NCI-H460 (cell line): ENCODE results near the gene C19orf33. TPM values are rescaled to one million over a fixed set of nuclear protein-coding genes. Genes with fewer than 3 reads are reported as not detected.
"Not testable (repeated sequence)": the region's sequence is repeated elsewhere in the genome, so short reads cannot be mapped to it uniquely, and the experiment has no call there.

Experiments
- DNase-seq: peaks from one replicate; pipeline ENCODE4 v3.0.0-alpha.2; 2016; ENCODE audit warnings: low read depth; ENCODE audit errors: extremely low read depth
- small RNA-seq, 2 experiments: library from RNA; depleted of rRNA; stranded (forward); fragments of <200 nt; gene quantifications; one replicate each; pipeline ENCODE3, GENCODE V24; 2014
- total RNA-seq: library from RNA; depleted of rRNA; stranded (reverse); fragments of >200 nt; shearing (Covaris generic); gene quantifications from 2 replicates; pipeline ENCODE4 v1.2.3, GENCODE V29; 2014; rRNA removed

C19orf33 gene
- total RNA-seq, 1 experiment from 2014 or later = 64.5 TPM

- peak; percentile 94 for DNase-seq
These were observed 32.0 kb downstream of the C19orf33 start for GRCh38 chr19:38335949-38336637.

GRCh38 chr19:38336638-38337359 is 32.7 kb downstream of the C19orf33 start:
- DNase-seq = peak; percentile 92

- no peak for DNase-seq
These were observed 33.3 kb downstream of the C19orf33 start for GRCh38 chr19:38337360-38337653.

GRCh38 chr19:38339011-38339410 is 35.0 kb downstream of the C19orf33 start:
- not testable (repeated sequence) for DNase-seq

- DNase-seq = no peak
These were observed 36.9 kb downstream of the C19orf33 start for GRCh38 chr19:38340927-38341326.

- no peak for DNase-seq
These were observed 42.8 kb downstream of the C19orf33 start for GRCh38 chr19:38346837-38347236.

- no peak for DNase-seq
These were observed 46.8 kb downstream of the C19orf33 start for GRCh38 chr19:38350883-38351282.

- no peak for DNase-seq
These were observed 47.9 kb downstream of the C19orf33 start for GRCh38 chr19:38351865-38352395.

GRCh38 chr19:38352611-38353010 is 48.6 kb downstream of the C19orf33 start:
- no peak for DNase-seq

Small RNA genes within 50 kb of the gene (small RNA-seq; reads per million reads assigned to genes)
- 0 reads per million in 2 experiments for gene RF00019

Other genes starting within 250 kb of the C19orf33 start
- gene DPF1, start 80.0 kb upstream of the C19orf33 start, total RNA-seq = 1.7 and 2.2 TPM in 2 replicates
- not detected in 2 replicates for gene PPP1R14A, start 47.9 kb upstream of the C19orf33 start, total RNA-seq
- gene SPINT2, start 39.7 kb upstream of the C19orf33 start, total RNA-seq = 0.35 and 0.64 TPM in 2 replicates
- 35.9 and 47.5 TPM in 2 replicates for gene YIF1B, start 11.7 kb downstream of the C19orf33 start, total RNA-seq
- 0.15 and 0.26 TPM in 2 replicates for gene KCNK6, start 15.6 kb downstream of the C19orf33 start, total RNA-seq
- 0.69 and 0.81 TPM in 2 replicates for gene CATSPERG, start 31.6 kb downstream of the C19orf33 start, total RNA-seq
- 155 and 167 TPM in 2 replicates for gene PSMD8, start 70.3 kb downstream of the C19orf33 start, total RNA-seq
- gene GGN, start 83.8 kb downstream of the C19orf33 start, total RNA-seq = 0.17 TPM in 1 of 2 replicates, not detected in the other
- 0.29 and 0.97 TPM in 2 replicates for gene SPRED3, start 84.4 kb downstream of the C19orf33 start, total RNA-seq
- 12.1 and 12.5 TPM in 2 replicates for gene FAM98C, start 98.8 kb downstream of the C19orf33 start, total RNA-seq
- not detected in 2 replicates for gene RASGRP4, start 122.0 kb downstream of the C19orf33 start, total RNA-seq
- gene RYR1, start 129.4 kb downstream of the C19orf33 start, total RNA-seq = 0.12 and 1.1 TPM in 2 replicates